MCF 10A (cell line): Measurements from ENCODE around the gene DTX3. TPM values are rescaled to one million over a fixed set of nuclear protein-coding genes. Genes with fewer than 3 reads are reported as not detected.

Source experiments
- BruUV-seq: library from RNA; stranded (reverse); fragments of 400-500 nt; replicated peaks from 2 replicates; lab custom pipeline; 2021; lab: Mats Ljungman, UMichigan
- CTCF ChIA-PET: fragments of 300-600 bp; sonication (Branson Sonifier 250); formaldehyde crosslinking; extraction: SDS; loops from one replicate; lab custom pipeline; 2021; ENCODE audit warnings: antibody characterized with exemption, inconsistent platforms; lab: Yijun Ruan, JAX
- POLR2A ChIA-PET: fragments of 300-600, 350-650 bp; sonication (Branson Sonifier 250); formaldehyde crosslinking; extraction: SDS; loops from one replicate; lab custom pipeline; 2020; ENCODE audit warnings: antibody characterized with exemption, inconsistent platforms; lab: Yijun Ruan, JAX
- DNase-seq: peaks from one replicate; pipeline ENCODE4 v3.0.0-alpha.2; 2018; ENCODE audit not compliant: unreplicated experiment
- H3K27ac Mint-ChIP-seq: one replicate; pipeline ENCODE4 v1.8.0; 2022; ENCODE audit warnings: mild to moderate bottlenecking, low read depth, mixed read lengths; ENCODE audit not compliant: unreplicated experiment
- H3K27me3 Mint-ChIP-seq: one replicate; pipeline ENCODE4 v1.8.0; 2022; ENCODE audit warnings: mixed read lengths; ENCODE audit not compliant: insufficient read depth, unreplicated experiment
- H3K36me3 Mint-ChIP-seq: one replicate; pipeline ENCODE4 v1.8.0; 2022; ENCODE audit warnings: mild to moderate bottlenecking, moderate library complexity, mixed read lengths; ENCODE audit not compliant: insufficient read depth, unreplicated experiment
- H3K4me1 Mint-ChIP-seq: one replicate; pipeline ENCODE4 v1.8.0; 2022; ENCODE audit warnings: mixed read lengths; ENCODE audit not compliant: insufficient read depth, unreplicated experiment
- H3K4me3 Mint-ChIP-seq: one replicate; pipeline ENCODE4 v1.8.0; 2022; ENCODE audit warnings: mild to moderate bottlenecking, moderate library complexity, mixed read lengths; ENCODE audit not compliant: unreplicated experiment
- H3K9me3 Mint-ChIP-seq: one replicate; pipeline ENCODE4 v1.8.0; 2022; ENCODE audit warnings: mixed read lengths; ENCODE audit not compliant: unreplicated experiment
- CTCF ChIP-seq: fragments of 200-600 bp; IDR thresholded peaks from one replicate; pipeline ENCODE4 v1.8.0; 2022; ENCODE audit warnings: antibody characterized with exemption, mild to moderate bottlenecking; ENCODE audit not compliant: unreplicated experiment
- intact Hi-C: fragments of 100-400 bp; cut with micrococcal nuclease; formaldehyde crosslinking; loops from 2 replicates; pipeline ENCODE4 v1.14.1; 2022
- total RNA-seq: library from RNA; stranded (reverse); gene quantifications from 2 replicates; pipeline ENCODE4 v1.2.3, GENCODE V29; 2022

DTX3 gene
- total RNA-seq, 1 experiment from 2014 or later: 2.0 TPM

GRCh38 chr12:57637364-57637763 lies 32.7 kb downstream of the DTX3 start:
- POLR2A ChIA-PET: interaction anchor here (1.0 to 1.9 kb wide), 2 partner anchors 18 to 20 kb away, joined by 3 to 4 read pairs; no protein-coding TSS in a partner anchor
- no TSS peak for BruUV-seq
- intact Hi-C loops: no loop called here
- TF ChIP-seq CTCF: no peak
- H3K27ac Mint-ChIP-seq: no peak overlapping the region
- CTCF ChIA-PET: interaction anchor here (0.6 to 4.2 kb wide), 4 partner anchors 55 to 165 kb away, joined by 3 to 18 read pairs (median 4); no protein-coding TSS in a partner anchor
- H3K4me3 Mint-ChIP-seq: no peak overlapping the region
- DNase-seq: no peak
- no peaks in the 10 kb centered on the region for H3K36me3 Mint-ChIP-seq
- no peaks in the 10 kb centered on the region for H3K9me3 Mint-ChIP-seq
- peaks cover 31% of the 10 kb centered on the region for H3K27me3 Mint-ChIP-seq
- H3K4me1 Mint-ChIP-seq: peaks cover 5% of the 10 kb centered on the region

GRCh38 chr12:57638096-57638495 lies 33.5 kb downstream of the DTX3 start:
- H3K36me3 Mint-ChIP-seq: no peaks in the 10 kb centered on the region
- POLR2A ChIA-PET: interaction anchor here (1.1 to 1.9 kb wide), 2 partner anchors 19 to 55 kb away, joined by 4 read pairs; partner anchors contain the start of gene OS9
- peaks cover 5% of the 10 kb centered on the region for H3K4me1 Mint-ChIP-seq
- no peak overlapping the region for H3K4me3 Mint-ChIP-seq
- H3K9me3 Mint-ChIP-seq: no peaks in the 10 kb centered on the region
- no peak for TF ChIP-seq CTCF
- no peak for DNase-seq
- peaks cover 31% of the 10 kb centered on the region for H3K27me3 Mint-ChIP-seq
- H3K27ac Mint-ChIP-seq: no peak overlapping the region
- intact Hi-C loops: no loop called here
- BruUV-seq: no TSS peak
- CTCF ChIA-PET: interaction anchor here (1.1 to 4.2 kb wide), 3 partner anchors 47 to 85 kb away, joined by 3 to 18 read pairs (median 4); partner anchors contain the start of gene PIP4K2C

- no peaks in the 10 kb centered on the region for H3K4me1 Mint-ChIP-seq
Observed at GRCh38 chr12:57640175-57641042, 35.8 kb downstream of the DTX3 start.

More at GRCh38 chr12:57640175-57641042, 35.8 kb downstream of the DTX3 start:
- Mint-ChIP-seq H3K27me3 (peaks cover 31% of the 10 kb centered on the region), H3K27ac (no peak overlapping the region), H3K9me3 (no peaks in the 10 kb centered on the region), H3K36me3 (no peaks in the 10 kb centered on the region), H3K4me3 (no peak overlapping the region)
- ChIA-PET CTCF (interaction anchor here (0.5 to 4.4 kb wide), 4 partner anchors 7 to 1478 kb away, joined by 3 to 19 read pairs (median 10); partner anchors contain the start of gene B4GALNT1), POLR2A (interaction anchor here (0.7 to 1.4 kb wide), 2 partner anchors 17 to 956 kb away, joined by 3 to 4 read pairs; no protein-coding TSS in a partner anchor)
- no peak for DNase-seq
- TF ChIP-seq CTCF: no peak
- intact Hi-C loops: no loop called here
- BruUV-seq: no TSS peak
